NCI-H345 treated with DMSO at 0.1 percent for 48 hours (cell line): ENCODE data around the gene SMCHD1.
"Not testable (repeated sequence)": the region's sequence is repeated elsewhere in the genome, so short reads cannot be mapped to it uniquely, and the experiment has no call there.

Source experiments
- DNase-seq: peaks from one replicate; lab custom pipeline; 2025; ENCODE audit not compliant: unreplicated experiment; lab: John Stamatoyannopoulos, UW

The SMCHD1 gene

GRCh38 chr18:2848247-2849246, 193.0 kb downstream of the SMCHD1 start:
- no peak for DNase-seq

DNA sequence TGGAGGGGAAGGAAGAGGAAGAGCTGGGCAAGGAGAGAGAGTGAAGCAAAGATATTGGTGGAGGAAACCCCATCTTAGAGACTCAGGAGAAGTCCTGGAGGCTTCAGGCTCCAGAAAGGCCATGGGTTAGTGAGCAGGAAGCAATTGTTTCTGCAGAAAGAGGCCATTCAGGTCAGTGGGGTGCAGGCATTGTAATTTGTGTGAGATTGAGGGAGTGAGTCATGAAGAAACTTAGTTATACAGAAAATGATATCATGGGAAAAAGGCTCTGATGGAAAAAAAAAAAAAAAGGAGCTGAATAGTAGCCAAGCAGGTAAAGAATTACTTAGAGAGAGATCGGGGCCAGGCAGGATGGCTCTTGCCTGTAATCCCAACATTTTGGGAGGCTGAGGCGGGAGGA, 195.3 kb downstream of the SMCHD1 start:
- DNase-seq: no peak

GRCh38 chr18:2851771-2852170, 196.2 kb downstream of the SMCHD1 start:
- no peak for DNase-seq

DNA sequence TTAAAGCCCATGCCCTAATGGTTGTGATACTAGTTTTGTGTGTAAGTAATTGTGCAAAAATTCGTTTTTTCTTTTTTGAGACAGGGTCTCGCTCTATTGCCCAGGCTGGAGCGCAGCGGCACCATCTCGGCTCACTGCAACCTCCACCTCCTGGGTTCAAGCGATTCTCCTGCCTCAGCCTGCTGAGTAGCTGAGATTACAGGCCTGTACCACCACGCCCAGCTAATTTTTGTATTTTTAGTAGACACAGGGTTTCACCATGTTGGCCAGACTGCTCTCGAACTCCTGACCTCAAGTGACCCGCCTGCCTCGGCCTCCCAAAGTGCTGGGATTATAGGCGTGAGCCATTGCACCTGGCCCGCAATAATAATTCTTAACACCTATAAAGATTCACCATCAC, 196.9 kb downstream of the SMCHD1 start:
- DNase-seq: not testable (repeated sequence)

- no peak for DNase-seq
Observed at GRCh38 chr18:2853173-2853925, 197.8 kb downstream of the SMCHD1 start.

DNA sequence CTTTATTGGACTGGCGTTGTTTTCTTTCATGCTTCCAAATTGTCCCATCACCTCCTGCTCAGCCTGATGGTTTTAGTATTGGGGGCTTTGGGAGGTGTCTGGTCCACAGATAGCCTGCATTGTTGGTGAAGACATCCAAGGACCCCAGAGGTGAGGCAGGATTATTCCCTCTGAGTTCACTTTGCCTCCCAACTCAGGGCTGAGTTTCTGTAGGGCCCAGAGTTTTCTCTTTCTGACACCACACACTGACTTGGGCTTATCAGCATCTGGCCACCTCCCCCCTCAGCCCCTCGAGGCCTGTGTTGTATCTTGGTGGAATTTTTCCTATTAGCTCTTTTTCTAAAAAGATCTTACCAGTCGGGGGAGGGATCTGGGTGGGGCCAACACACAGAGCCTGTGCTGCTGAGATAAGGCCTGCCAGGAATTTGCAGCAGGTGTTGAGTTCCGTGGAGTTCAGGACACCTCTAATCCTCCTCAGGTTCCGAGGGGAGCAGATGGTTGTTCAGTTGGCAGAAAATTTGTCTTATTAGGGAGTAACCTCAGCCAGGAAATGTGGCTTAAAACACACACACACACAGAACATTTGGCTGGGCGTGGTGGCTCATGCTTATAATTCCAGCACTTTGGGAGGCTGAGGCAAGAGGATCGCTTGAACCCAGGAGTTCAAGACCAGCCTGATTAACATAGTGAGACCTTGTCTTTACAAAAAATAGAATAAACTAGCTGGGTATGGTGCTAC, 198.6 kb downstream of the SMCHD1 start:
- DNase-seq: no peak
